Measurements from ENCODE around the gene COL4A6. TPM values are rescaled to one million over a fixed set of nuclear protein-coding genes. Genes with fewer than 3 reads are reported as not detected.

Gene COL4A6
- 1.3 and 3.5 TPM in 2 replicates for total RNA-seq

GRCh38 chrX:108438110-108438623 lies at the start of gene COL4A6:
Gene COL4A6, minus strand, starts transcription at chrX:108438422. Its CDS starts 226 bp downstream, at chrX:108438196.

GRCh38 chrX:108439426-108439942 lies 1.3 kb upstream of the COL4A6 start, which contains the start of gene COL4A5:
Gene COL4A5, plus strand, starts transcription at chrX:108439838. Its CDS starts 288 bp downstream, at chrX:108440126.

Other genes starting within 250 kb of the COL4A6 start
- 28.6 and 52.2 TPM in 2 replicates for gene COL4A5, start 1.4 kb upstream of the COL4A6 start, total RNA-seq

Measured in pericardium fibroblast (primary cell).